22Rv1 (cell line): ENCODE data around the gene COL5A1.

Source experiments
- CTCF ChIP-seq: fragments of 450-650 bp; IDR thresholded peaks from 2 replicates; pipeline ENCODE4 v1.5.1; 2017; ENCODE audit warnings: mild to moderate bottlenecking
- ZFX ChIP-seq: fragments of 450-650 bp; IDR thresholded peaks from 2 replicates; pipeline ENCODE4 v1.6.1; 2017; ENCODE audit warnings: antibody characterized with exemption, borderline replicate concordance

- TF ChIP-seq CTCF (no peak), ZFX (no peak)
These were observed 88.6 kb downstream of the COL5A1 start for GRCh38 chr9:134730011-134730760.
